Caco-2 (cell line): ENCODE measurements around the gene ERGIC3. TPM values are rescaled to one million over a fixed set of nuclear protein-coding genes. Genes with fewer than 3 reads are reported as not detected.
"Not testable (repeated sequence)": the region's sequence is repeated elsewhere in the genome, so short reads cannot be mapped to it uniquely, and the experiment has no call there.

Experiments
- BruUV-seq: library from RNA; stranded (reverse); fragments of 400-500 nt; replicated peaks from 2 replicates; lab custom pipeline; 2021; lab: Mats Ljungman, UMichigan
- CTCF ChIA-PET: fragments of 300-600 bp; sonication (Branson Sonifier 250); formaldehyde crosslinking; loops from one replicate; lab custom pipeline; 2022; ENCODE audit warnings: antibody characterized with exemption; lab: Charles Lee
- POLR2A ChIA-PET: fragments of 300-600 bp; sonication (Branson Sonifier 250); formaldehyde crosslinking; loops from one replicate; lab custom pipeline; 2022; ENCODE audit warnings: antibody characterized with exemption; lab: Charles Lee
- DNase-seq, 2 experiments: peaks; one replicate each; pipeline versions ENCODE4 v3.0.0 to v3.0.0-alpha.2; 2020 to 2022
- H3K27me3 ChIP-seq: replicated peaks from 2 replicates; pipeline ENCODE4 v1.6.0; 2011; ENCODE audit warnings: low read length; ENCODE audit not compliant: control insufficient read depth, insufficient read depth
- H3K36me3 ChIP-seq: 2 replicates; pipeline ENCODE4 v1.5.1; 2011; ENCODE audit warnings: low read length; ENCODE audit not compliant: control insufficient read depth, insufficient read depth
- H3K4me1 ChIP-seq: fragments of 250-450 bp; sonication (Bioruptor Pico); 2 replicates; pipeline ENCODE4 v1.5.1; 2020; ENCODE audit warnings: mild to moderate bottlenecking
- H3K4me3 ChIP-seq: 2 replicates; pipeline ENCODE4 v1.5.1; 2011; ENCODE audit warnings: low read depth, mild to moderate bottlenecking, control low read depth, low read length
- H3K9me3 ChIP-seq: fragments of 250-450 bp; sonication (Bioruptor Pico); 2 replicates; pipeline ENCODE4 v1.5.1; 2020; ENCODE audit warnings: mild to moderate bottlenecking, moderate library complexity
- H3K27ac Mint-ChIP-seq: one replicate; pipeline ENCODE4 v1.8.0; 2022; ENCODE audit warnings: mixed read lengths; ENCODE audit not compliant: unreplicated experiment
- H3K27me3 Mint-ChIP-seq: one replicate; pipeline ENCODE4 v1.8.0; 2022; ENCODE audit warnings: mixed read lengths; ENCODE audit not compliant: insufficient read depth, unreplicated experiment
- H3K36me3 Mint-ChIP-seq: one replicate; pipeline ENCODE4 v1.8.0; 2022; ENCODE audit warnings: mild to moderate bottlenecking, mixed read lengths; ENCODE audit not compliant: insufficient read depth, unreplicated experiment
- H3K4me1 Mint-ChIP-seq: one replicate; pipeline ENCODE4 v1.8.0; 2022; ENCODE audit warnings: low read depth, mixed read lengths; ENCODE audit not compliant: unreplicated experiment
- H3K4me3 Mint-ChIP-seq: one replicate; pipeline ENCODE4 v1.8.0; 2022; ENCODE audit warnings: mild to moderate bottlenecking, moderate library complexity, mixed read lengths; ENCODE audit not compliant: unreplicated experiment
- H3K9me3 Mint-ChIP-seq: one replicate; pipeline ENCODE4 v1.8.0; 2022; ENCODE audit warnings: mixed read lengths; ENCODE audit not compliant: unreplicated experiment
- intact Hi-C: fragments of 100-400 bp; cut with micrococcal nuclease; formaldehyde crosslinking; loops from one replicate; pipeline ENCODE4 v1.10.0; 2022; ENCODE audit not compliant: unreplicated experiment
- total RNA-seq: library from RNA; stranded (reverse); gene quantifications from 2 replicates; pipeline ENCODE4 v1.2.3, GENCODE V29; 2022
- TF ChIP-seq, protein P1 (sequence below), 2 experiments: fragments of 200-600 bp in 1 of 2; IDR thresholded peaks; 1 replicate in 1 of 2; 2 replicates in 1 of 2; pipeline versions ENCODE4 v1.5.1 to v1.8.0; 2011 to 2022; ENCODE audit warnings: antibody characterized with exemption in 1 of 2, control low read depth in 1 of 2, inconsistent platforms in 1 of 2, low read depth in 1 of 2, low read length in 1 of 2, mild to moderate bottlenecking in 1 of 2, moderate library complexity in 1 of 2; ENCODE audit not compliant: insufficient read depth in 1 of 2, severe bottlenecking in 1 of 2, unreplicated experiment in 1 of 2

ERGIC3 gene
- total RNA-seq, 1 experiment from 2014 or later, result 728 TPM

DNA sequence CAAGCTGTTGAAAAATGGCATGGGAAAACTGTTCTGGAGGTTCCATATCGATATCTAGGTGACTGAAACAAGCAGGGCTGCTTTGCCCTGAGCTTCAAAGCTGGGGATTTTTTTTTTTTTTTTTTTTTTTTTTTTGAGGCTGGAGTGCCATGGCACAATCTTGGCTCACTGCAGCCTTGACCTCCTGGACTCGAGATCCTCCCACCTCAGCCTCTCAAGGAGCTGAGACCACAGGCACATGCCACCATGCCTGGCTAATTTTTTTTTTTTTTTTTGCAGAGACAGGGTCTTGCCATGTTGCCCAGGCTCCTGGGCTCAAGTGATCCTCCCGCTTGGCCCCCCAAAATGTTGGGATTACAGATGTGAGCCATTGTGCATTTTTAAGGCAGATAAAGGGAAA is 11.0 kb downstream of the ERGIC3 start:
- no peaks in the 10 kb centered on the region for H3K27me3 Mint-ChIP-seq
- H3K27me3 ChIP-seq, result no peaks in the 10 kb centered on the region
- H3K36me3 Mint-ChIP-seq, result peaks cover 17% of the 10 kb centered on the region
- H3K36me3 ChIP-seq, result peaks cover 16% of the 10 kb centered on the region
- POLR2A ChIA-PET, result no interaction called here
- H3K9me3 Mint-ChIP-seq, result no peaks in the 10 kb centered on the region
- no peak for DNase-seq
- no peaks in the 10 kb centered on the region for H3K4me1 ChIP-seq
- H3K4me1 Mint-ChIP-seq, result no peaks in the 10 kb centered on the region
- CTCF ChIA-PET, result interaction anchor here (2.3 kb wide), 1 partner anchor 11 kb away, joined by 8 read pairs; the partner anchor contains the start of gene ERGIC3
- TF ChIP-seq, protein P1, sequence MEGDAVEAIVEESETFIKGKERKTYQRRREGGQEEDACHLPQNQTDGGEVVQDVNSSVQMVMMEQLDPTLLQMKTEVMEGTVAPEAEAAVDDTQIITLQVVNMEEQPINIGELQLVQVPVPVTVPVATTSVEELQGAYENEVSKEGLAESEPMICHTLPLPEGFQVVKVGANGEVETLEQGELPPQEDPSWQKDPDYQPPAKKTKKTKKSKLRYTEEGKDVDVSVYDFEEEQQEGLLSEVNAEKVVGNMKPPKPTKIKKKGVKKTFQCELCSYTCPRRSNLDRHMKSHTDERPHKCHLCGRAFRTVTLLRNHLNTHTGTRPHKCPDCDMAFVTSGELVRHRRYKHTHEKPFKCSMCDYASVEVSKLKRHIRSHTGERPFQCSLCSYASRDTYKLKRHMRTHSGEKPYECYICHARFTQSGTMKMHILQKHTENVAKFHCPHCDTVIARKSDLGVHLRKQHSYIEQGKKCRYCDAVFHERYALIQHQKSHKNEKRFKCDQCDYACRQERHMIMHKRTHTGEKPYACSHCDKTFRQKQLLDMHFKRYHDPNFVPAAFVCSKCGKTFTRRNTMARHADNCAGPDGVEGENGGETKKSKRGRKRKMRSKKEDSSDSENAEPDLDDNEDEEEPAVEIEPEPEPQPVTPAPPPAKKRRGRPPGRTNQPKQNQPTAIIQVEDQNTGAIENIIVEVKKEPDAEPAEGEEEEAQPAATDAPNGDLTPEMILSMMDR (IDR thresholded peaks at IDR 0.05; ENCODE audit: insufficient read depth in 1 of 2, low read depth in 1 of 2, low read length in 1 of 2, severe bottlenecking in 1 of 2, unreplicated experiment in 1 of 2), result no peak
- BruUV-seq, result no TSS peak
- H3K4me3 ChIP-seq, result no peak overlapping the region
- intact Hi-C loops, result no loop called here
- no peak overlapping the region for H3K27ac Mint-ChIP-seq
- no peak overlapping the region for H3K4me3 Mint-ChIP-seq
- H3K9me3 ChIP-seq, result no peaks in the 10 kb centered on the region

GRCh38 chr20:35555461-35555860 is 13.6 kb downstream of the ERGIC3 start:
- H3K27me3 Mint-ChIP-seq, H3K9me3 ChIP-seq, H3K4me1 ChIP-seq, H3K9me3 Mint-ChIP-seq, H3K4me3 ChIP-seq, BruUV-seq, H3K4me1 Mint-ChIP-seq, H3K27me3 ChIP-seq, CTCF ChIA-PET, intact Hi-C loops, H3K27ac Mint-ChIP-seq, POLR2A ChIA-PET, DNase-seq, H3K4me3 Mint-ChIP-seq: not testable (repeated sequence)
- peaks cover 12% of the 10 kb centered on the region for H3K36me3 ChIP-seq
- peaks cover 20% of the 10 kb centered on the region for H3K36me3 Mint-ChIP-seq

- H3K36me3 Mint-ChIP-seq, result peaks cover 20% of the 10 kb centered on the region
- POLR2A ChIA-PET, result no interaction called here
- no peaks in the 10 kb centered on the region for H3K9me3 ChIP-seq
- CTCF ChIA-PET, result no interaction called here
- no peaks in the 10 kb centered on the region for H3K27me3 Mint-ChIP-seq
- TF ChIP-seq, protein P1 (IDR thresholded peaks at IDR 0.05; ENCODE audit: insufficient read depth in 1 of 2, low read depth in 1 of 2, low read length in 1 of 2, severe bottlenecking in 1 of 2, unreplicated experiment in 1 of 2), result no peak
- no peaks in the 10 kb centered on the region for H3K27me3 ChIP-seq
- no peak overlapping the region for H3K27ac Mint-ChIP-seq
- H3K36me3 ChIP-seq, result peaks cover 12% of the 10 kb centered on the region
- DNase-seq, result peak in 1 of 2 experiments; percentile 37
- no peaks in the 10 kb centered on the region for H3K4me1 ChIP-seq
- H3K4me1 Mint-ChIP-seq, result peaks cover 4% of the 10 kb centered on the region
- H3K4me3 ChIP-seq, result no peak overlapping the region
- BruUV-seq, result no TSS peak
- H3K4me3 Mint-ChIP-seq, result no peak overlapping the region
- intact Hi-C loops, result no loop called here
- no peaks in the 10 kb centered on the region for H3K9me3 Mint-ChIP-seq
Measured at GRCh38 chr20:35555951-35556645, 14.2 kb downstream of the ERGIC3 start.
